Chondrocyte (in vitro differentiated cells): ENCODE data around the gene ETF1. TPM values are rescaled to one million over a fixed set of nuclear protein-coding genes. Genes with fewer than 3 reads are reported as not detected.

Experiments used
- DNase-seq: peaks from one replicate; pipeline ENCODE4 v3.0.0; 2021; ENCODE audit warnings: mixed read lengths, low spot score
- H3K27ac Mint-ChIP-seq: one replicate; pipeline ENCODE4 v1.8.0; 2021; ENCODE audit warnings: mild to moderate bottlenecking, moderate library complexity, mixed read lengths; ENCODE audit not compliant: unreplicated experiment
- H3K27me3 Mint-ChIP-seq: 2 replicates; pipeline ENCODE4 v1.8.0; 2021; ENCODE audit warnings: low read depth, mixed read lengths
- H3K36me3 Mint-ChIP-seq: 2 replicates; pipeline ENCODE4 v1.8.0; 2021; ENCODE audit warnings: low read depth, mixed read lengths
- H3K4me1 Mint-ChIP-seq: 2 replicates; pipeline ENCODE4 v1.8.0; 2021; ENCODE audit warnings: low read depth, mild to moderate bottlenecking, mixed read lengths
- H3K4me3 Mint-ChIP-seq: one replicate; pipeline ENCODE4 v1.8.0; 2021; ENCODE audit warnings: mild to moderate bottlenecking, moderate library complexity, mixed read lengths; ENCODE audit not compliant: unreplicated experiment
- H3K9me3 Mint-ChIP-seq: 2 replicates; pipeline ENCODE4 v1.8.0; 2021; ENCODE audit warnings: low read depth, mixed read lengths
- total RNA-seq: library from RNA; stranded (reverse); gene quantifications from 3 replicates; pipeline ENCODE4 v1.2.1, GENCODE V29; 2021
- TF ChIP-seq, protein P1 (sequence below): fragments of 200-600 bp; sonication (generic); IDR thresholded peaks from 2 replicates; pipeline ENCODE4 v1.5.0; 2021; ENCODE audit warnings: antibody characterized with exemption, mild to moderate bottlenecking, moderate library complexity

The ETF1 gene
- total RNA-seq, 1 donor from 2014 or later = 92.1 TPM

DNA sequence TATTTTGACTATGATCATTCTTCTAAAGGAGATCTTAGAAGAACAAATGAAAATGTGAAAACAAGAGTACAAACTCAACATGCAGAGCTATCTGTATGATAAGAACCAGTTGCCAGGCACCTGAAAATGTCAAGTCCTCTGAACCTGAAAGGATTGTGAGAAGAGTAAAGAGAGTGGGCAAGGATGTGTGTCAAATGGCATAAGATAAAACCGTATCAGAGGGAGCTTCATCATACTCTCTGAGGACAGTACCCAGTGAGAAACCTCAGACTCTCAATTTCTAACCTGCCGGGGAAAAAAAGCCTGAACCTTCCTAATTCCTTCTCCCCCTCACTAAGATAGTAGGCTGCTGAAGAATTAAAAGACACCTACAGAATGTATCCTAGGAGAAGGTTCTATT, 6.8 kb downstream of the ETF1 start:
- Mint-ChIP-seq H3K4me3 (no peak overlapping the region), H3K36me3 (peaks cover 8% of the 10 kb centered on the region), H3K4me1 (peaks cover 47% of the 10 kb centered on the region), H3K27ac (peak overlapping the region; percentile 58), H3K9me3 (no peaks in the 10 kb centered on the region), H3K27me3 (no peaks in the 10 kb centered on the region)
- no peak for DNase-seq
- TF ChIP-seq, protein P1, sequence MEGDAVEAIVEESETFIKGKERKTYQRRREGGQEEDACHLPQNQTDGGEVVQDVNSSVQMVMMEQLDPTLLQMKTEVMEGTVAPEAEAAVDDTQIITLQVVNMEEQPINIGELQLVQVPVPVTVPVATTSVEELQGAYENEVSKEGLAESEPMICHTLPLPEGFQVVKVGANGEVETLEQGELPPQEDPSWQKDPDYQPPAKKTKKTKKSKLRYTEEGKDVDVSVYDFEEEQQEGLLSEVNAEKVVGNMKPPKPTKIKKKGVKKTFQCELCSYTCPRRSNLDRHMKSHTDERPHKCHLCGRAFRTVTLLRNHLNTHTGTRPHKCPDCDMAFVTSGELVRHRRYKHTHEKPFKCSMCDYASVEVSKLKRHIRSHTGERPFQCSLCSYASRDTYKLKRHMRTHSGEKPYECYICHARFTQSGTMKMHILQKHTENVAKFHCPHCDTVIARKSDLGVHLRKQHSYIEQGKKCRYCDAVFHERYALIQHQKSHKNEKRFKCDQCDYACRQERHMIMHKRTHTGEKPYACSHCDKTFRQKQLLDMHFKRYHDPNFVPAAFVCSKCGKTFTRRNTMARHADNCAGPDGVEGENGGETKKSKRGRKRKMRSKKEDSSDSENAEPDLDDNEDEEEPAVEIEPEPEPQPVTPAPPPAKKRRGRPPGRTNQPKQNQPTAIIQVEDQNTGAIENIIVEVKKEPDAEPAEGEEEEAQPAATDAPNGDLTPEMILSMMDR = no peak

DNA sequence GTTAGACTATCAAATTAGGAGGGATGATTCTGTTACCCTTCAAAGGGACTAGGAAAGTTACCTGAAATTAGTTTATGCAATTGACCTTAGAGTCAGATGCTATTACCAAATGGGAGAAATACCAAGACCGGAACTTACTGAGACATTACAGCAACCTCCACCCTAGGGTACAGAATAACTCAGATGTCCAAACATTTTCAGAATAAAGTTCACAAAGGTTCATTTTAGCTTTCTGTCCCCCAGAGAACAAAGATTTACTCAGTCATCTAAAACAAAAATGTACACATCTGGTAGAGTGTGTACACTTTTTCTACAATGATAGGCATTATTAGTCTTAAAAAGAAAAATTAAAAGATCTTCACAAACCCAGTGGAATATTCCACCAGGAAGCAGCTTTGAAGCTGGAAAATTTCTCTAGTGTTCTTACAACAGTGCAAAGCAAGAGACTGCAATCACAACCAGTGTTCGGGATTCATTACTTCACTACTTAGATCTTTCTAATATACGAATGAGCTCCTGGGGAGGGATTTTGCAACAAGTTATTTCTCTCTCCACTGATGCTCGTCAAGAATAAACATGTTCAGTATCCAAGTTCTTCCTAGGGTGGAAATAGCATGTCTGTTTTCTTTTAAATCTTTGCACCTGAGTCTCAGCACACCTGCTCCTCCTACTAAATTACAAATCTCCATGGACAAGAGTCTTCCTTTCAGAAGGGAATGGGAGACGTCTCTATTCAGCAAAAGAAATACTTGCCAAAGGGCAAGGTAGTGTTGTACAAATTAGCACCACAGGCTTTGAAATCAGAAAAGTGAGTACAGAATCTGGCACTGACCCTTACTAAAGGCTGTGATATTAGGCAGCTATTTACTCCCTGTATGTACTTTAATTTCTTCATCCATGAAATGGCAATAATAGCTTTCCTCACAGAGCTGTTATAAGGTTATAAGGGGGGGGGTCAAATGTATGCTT, 8.8 kb downstream of the ETF1 start:
- TF ChIP-seq, protein P1 = peak; percentile 7
- Mint-ChIP-seq H3K9me3 (no peaks in the 10 kb centered on the region), H3K36me3 (peaks cover 11% of the 10 kb centered on the region), H3K27ac (peak overlapping the region; percentile 75), H3K4me1 (peaks cover 36% of the 10 kb centered on the region), H3K4me3 (no peak overlapping the region), H3K27me3 (no peaks in the 10 kb centered on the region)
- DNase-seq = no peak

DNA sequence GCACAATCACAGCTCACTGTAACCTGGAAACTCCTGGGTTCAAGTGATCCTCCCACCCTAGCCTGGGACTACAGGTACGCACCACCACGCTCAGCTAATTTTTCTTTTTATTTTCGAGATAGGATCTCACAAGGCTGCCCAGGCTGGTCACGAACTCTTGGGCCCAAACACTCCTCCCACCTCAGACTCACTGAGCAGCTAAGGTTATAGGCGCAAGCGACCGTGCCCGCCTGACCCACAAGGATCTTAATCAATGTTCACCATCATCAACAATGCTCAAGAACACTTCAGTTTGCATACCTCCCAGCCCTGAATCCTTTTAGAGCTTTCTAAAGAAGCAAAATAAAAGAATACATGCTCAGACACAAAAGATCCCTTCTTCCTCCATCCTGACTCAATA, 13.2 kb downstream of the ETF1 start:
- no peaks in the 10 kb centered on the region for H3K9me3 Mint-ChIP-seq
- H3K36me3 Mint-ChIP-seq = peaks cover 16% of the 10 kb centered on the region
- TF ChIP-seq, protein P1 = no peak
- H3K4me3 Mint-ChIP-seq = no peak overlapping the region
- peaks cover 34% of the 10 kb centered on the region for H3K4me1 Mint-ChIP-seq
- H3K27me3 Mint-ChIP-seq = no peaks in the 10 kb centered on the region
- H3K27ac Mint-ChIP-seq = no peak overlapping the region
- DNase-seq = no peak

DNA sequence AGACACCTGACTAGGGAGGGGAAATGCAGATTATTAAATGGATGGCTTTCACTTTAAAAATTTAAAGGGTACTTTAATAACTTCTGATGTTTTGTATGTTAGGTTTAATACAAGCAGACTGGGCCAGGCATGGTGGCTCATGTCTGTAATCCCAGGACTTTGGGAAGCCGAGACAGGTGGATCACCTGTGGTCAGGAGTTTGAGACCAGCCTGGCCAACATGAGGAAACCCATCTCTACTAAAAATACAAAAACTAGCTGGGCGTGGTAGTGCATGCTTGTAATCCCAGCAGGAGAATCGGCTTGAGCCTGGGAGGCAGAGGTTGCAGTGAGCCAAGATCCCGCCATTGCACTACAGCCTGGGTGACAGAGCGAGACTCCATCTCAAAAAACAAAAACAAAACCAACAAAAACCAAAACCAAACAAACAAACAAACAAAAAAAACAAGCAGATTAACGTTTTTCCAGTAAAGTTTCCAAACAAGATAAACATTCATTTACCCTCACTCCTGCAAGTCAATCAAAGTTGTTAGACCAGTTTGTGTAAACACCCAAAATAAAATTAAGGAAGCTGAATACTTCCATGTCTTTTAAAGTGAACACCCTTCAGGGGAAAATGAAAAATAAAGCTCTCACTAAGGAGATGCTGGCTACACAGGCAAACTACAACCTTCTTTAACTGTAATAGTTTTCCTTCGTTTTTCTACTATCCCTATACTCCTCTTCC, 14.1 kb downstream of the ETF1 start:
- TF ChIP-seq, protein P1 = no peak
- Mint-ChIP-seq H3K36me3 (peaks cover 14% of the 10 kb centered on the region), H3K4me1 (peaks cover 26% of the 10 kb centered on the region), H3K4me3 (no peak overlapping the region), H3K27me3 (no peaks in the 10 kb centered on the region), H3K9me3 (no peaks in the 10 kb centered on the region), H3K27ac (peak overlapping the region; percentile 22)
- no peak for DNase-seq

DNA sequence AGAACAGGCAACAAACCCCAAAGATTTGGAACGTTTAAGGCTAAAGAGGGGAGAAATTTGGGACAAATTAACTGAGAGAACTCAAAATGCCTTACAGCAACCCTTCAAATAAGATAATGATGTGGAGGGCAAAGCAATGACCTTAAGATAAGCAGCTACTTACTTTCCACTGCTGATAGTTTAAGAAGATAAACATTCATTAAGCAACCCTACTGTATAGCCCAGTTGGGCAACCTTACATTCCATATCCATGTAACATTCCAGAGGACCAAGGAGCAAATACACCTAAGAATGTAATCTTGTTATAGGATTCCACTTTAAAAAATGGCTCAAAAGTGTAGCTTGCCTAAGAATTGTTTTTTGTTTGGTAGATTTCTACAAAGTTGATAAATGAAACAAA, 14.8 kb downstream of the ETF1 start:
- TF ChIP-seq, protein P1 = no peak
- Mint-ChIP-seq H3K4me1 (peaks cover 22% of the 10 kb centered on the region), H3K27me3 (no peaks in the 10 kb centered on the region), H3K4me3 (no peak overlapping the region), H3K36me3 (peaks cover 12% of the 10 kb centered on the region), H3K9me3 (no peaks in the 10 kb centered on the region), H3K27ac (peak overlapping the region; percentile 13)
- no peak for DNase-seq
